Activated naive CD8-positive, alpha-beta T cell treated with anti-CD3 and anti-CD28 coated beads, Interleukin-2, amount 50 U/mL, for 24 hours (primary cell): Measurements from ENCODE around the gene DOCK4.

Source experiments
- ATAC-seq: fragments of 150-1000 bp; cut with Tn5 transposase; one replicate; pipeline ENCODE4 v1.10.0; 2021
- DNase-seq: peaks from one replicate; pipeline ENCODE4 v3.0.0; 2021
- H3K27ac Mint-ChIP-seq: one replicate; pipeline ENCODE4 v1.8.0; 2021; ENCODE audit warnings: mild to moderate bottlenecking, mixed read lengths
- H3K27me3 Mint-ChIP-seq: one replicate; pipeline ENCODE4 v1.8.0; 2021; ENCODE audit warnings: mixed read lengths
- H3K36me3 Mint-ChIP-seq: one replicate; pipeline ENCODE4 v1.8.0; 2021; ENCODE audit warnings: low read depth, mixed read lengths
- H3K4me1 Mint-ChIP-seq: one replicate; pipeline ENCODE4 v1.8.0; 2021; ENCODE audit warnings: mixed read lengths
- H3K4me3 Mint-ChIP-seq: one replicate; pipeline ENCODE4 v1.8.0; 2021; ENCODE audit warnings: mild to moderate bottlenecking, moderate library complexity, mixed read lengths
- H3K9me3 Mint-ChIP-seq: one replicate; pipeline ENCODE4 v1.8.0; 2021; ENCODE audit warnings: mixed read lengths

Gene DOCK4

GRCh38 chr7:111718886-111719285, 487.3 kb downstream of the DOCK4 start:
- Mint-ChIP-seq H3K27me3 (peaks cover 7% of the 10 kb centered on the region), H3K9me3 (no peaks in the 10 kb centered on the region), H3K4me1 (no peaks in the 10 kb centered on the region), H3K4me3 (no peak overlapping the region), H3K36me3 (no peaks in the 10 kb centered on the region), H3K27ac (no peak overlapping the region)
- DNase-seq (no peak), ATAC-seq (no peak)

GRCh38 chr7:111711426-111712065, 494.7 kb downstream of the DOCK4 start:
- peaks cover 5% of the 10 kb centered on the region for H3K27me3 Mint-ChIP-seq

GRCh38 chr7:111710839-111711380, 495.3 kb downstream of the DOCK4 start:
- H3K4me1 Mint-ChIP-seq: no peaks in the 10 kb centered on the region
- DNase-seq (no peak), ATAC-seq (no peak)
- no peaks in the 10 kb centered on the region for H3K9me3 Mint-ChIP-seq
- peaks cover 5% of the 10 kb centered on the region for H3K27me3 Mint-ChIP-seq
- no peak overlapping the region for H3K4me3 Mint-ChIP-seq
- no peak overlapping the region for H3K27ac Mint-ChIP-seq
- H3K36me3 Mint-ChIP-seq: no peaks in the 10 kb centered on the region

More at GRCh38 chr7:111711426-111712065, 494.7 kb downstream of the DOCK4 start:
- Mint-ChIP-seq H3K27ac (no peak overlapping the region), H3K4me1 (no peaks in the 10 kb centered on the region), H3K4me3 (no peak overlapping the region), H3K9me3 (no peaks in the 10 kb centered on the region), H3K36me3 (no peaks in the 10 kb centered on the region)
- DNase-seq: no peak
- ATAC-seq: no peak

- no peak for ATAC-seq
- H3K36me3 Mint-ChIP-seq: no peaks in the 10 kb centered on the region
These were observed 498.1 kb downstream of the DOCK4 start for GRCh38 chr7:111708072-111708471.

GRCh38 chr7:111705807-111706206, 500.4 kb downstream of the DOCK4 start:
- no peaks in the 10 kb centered on the region for H3K4me1 Mint-ChIP-seq
- H3K27ac Mint-ChIP-seq: no peak overlapping the region
- no peaks in the 10 kb centered on the region for H3K9me3 Mint-ChIP-seq
- DNase-seq: no peak
- H3K36me3 Mint-ChIP-seq: no peaks in the 10 kb centered on the region
- no peak overlapping the region for H3K4me3 Mint-ChIP-seq
- no peak for ATAC-seq
- H3K27me3 Mint-ChIP-seq: peaks cover 13% of the 10 kb centered on the region

More at GRCh38 chr7:111708072-111708471, 498.1 kb downstream of the DOCK4 start:
- Mint-ChIP-seq H3K9me3 (no peaks in the 10 kb centered on the region), H3K4me1 (no peaks in the 10 kb centered on the region), H3K27ac (no peak overlapping the region), H3K27me3 (peaks cover 16% of the 10 kb centered on the region), H3K4me3 (no peak overlapping the region)
- DNase-seq: no peak

- no peaks in the 10 kb centered on the region for H3K9me3 Mint-ChIP-seq
- DNase-seq (no peak), ATAC-seq (no peak)
- no peaks in the 10 kb centered on the region for H3K4me1 Mint-ChIP-seq
- no peak overlapping the region for H3K27ac Mint-ChIP-seq
- no peak overlapping the region for H3K4me3 Mint-ChIP-seq
- H3K36me3 Mint-ChIP-seq: no peaks in the 10 kb centered on the region
- peaks cover 2% of the 10 kb centered on the region for H3K27me3 Mint-ChIP-seq
These were observed 508.4 kb downstream of the DOCK4 start for GRCh38 chr7:111697771-111698170.

- ATAC-seq (no peak), DNase-seq (no peak)
- Mint-ChIP-seq H3K27me3 (peaks cover 7% of the 10 kb centered on the region), H3K27ac (no peak overlapping the region), H3K4me1 (no peaks in the 10 kb centered on the region), H3K4me3 (no peak overlapping the region), H3K9me3 (no peaks in the 10 kb centered on the region), H3K36me3 (no peaks in the 10 kb centered on the region)
These were observed 511.8 kb downstream of the DOCK4 start for GRCh38 chr7:111694376-111694775.

GRCh38 chr7:111690364-111691111, 515.7 kb downstream of the DOCK4 start:
- no peaks in the 10 kb centered on the region for H3K4me1 Mint-ChIP-seq
- DNase-seq (no peak), ATAC-seq (no peak)
- no peak overlapping the region for H3K4me3 Mint-ChIP-seq
- H3K27ac Mint-ChIP-seq: no peak overlapping the region
- no peaks in the 10 kb centered on the region for H3K36me3 Mint-ChIP-seq
- H3K27me3 Mint-ChIP-seq: peaks cover 16% of the 10 kb centered on the region
- H3K9me3 Mint-ChIP-seq: no peaks in the 10 kb centered on the region

GRCh38 chr7:111685349-111685748, 520.9 kb downstream of the DOCK4 start:
- no peak overlapping the region for H3K4me3 Mint-ChIP-seq
- no peaks in the 10 kb centered on the region for H3K9me3 Mint-ChIP-seq
- H3K27ac Mint-ChIP-seq: no peak overlapping the region
- no peaks in the 10 kb centered on the region for H3K4me1 Mint-ChIP-seq
- H3K27me3 Mint-ChIP-seq: peaks cover 12% of the 10 kb centered on the region
- no peak for ATAC-seq
- no peak for DNase-seq
- H3K36me3 Mint-ChIP-seq: no peaks in the 10 kb centered on the region

GRCh38 chr7:111682588-111683340, 523.4 kb downstream of the DOCK4 start:
- Mint-ChIP-seq H3K27me3 (peaks cover 6% of the 10 kb centered on the region), H3K4me1 (no peaks in the 10 kb centered on the region), H3K9me3 (no peaks in the 10 kb centered on the region), H3K4me3 (no peak overlapping the region), H3K27ac (no peak overlapping the region), H3K36me3 (no peaks in the 10 kb centered on the region)
- ATAC-seq (no peak), DNase-seq (no peak)

GRCh38 chr7:111681242-111681641, 525.0 kb downstream of the DOCK4 start:
- no peak overlapping the region for H3K4me3 Mint-ChIP-seq
- H3K27ac Mint-ChIP-seq: no peak overlapping the region
- H3K4me1 Mint-ChIP-seq: no peaks in the 10 kb centered on the region
- H3K9me3 Mint-ChIP-seq: no peaks in the 10 kb centered on the region
- peaks cover 2% of the 10 kb centered on the region for H3K27me3 Mint-ChIP-seq
- H3K36me3 Mint-ChIP-seq: no peaks in the 10 kb centered on the region
- ATAC-seq (no peak), DNase-seq (no peak)

- no peaks in the 10 kb centered on the region for H3K27me3 Mint-ChIP-seq
- H3K36me3 Mint-ChIP-seq: no peaks in the 10 kb centered on the region
- ATAC-seq (no peak), DNase-seq (no peak)
- H3K4me3 Mint-ChIP-seq: no peak overlapping the region
- H3K27ac Mint-ChIP-seq: no peak overlapping the region
- H3K9me3 Mint-ChIP-seq: no peaks in the 10 kb centered on the region
- no peaks in the 10 kb centered on the region for H3K4me1 Mint-ChIP-seq
These were observed 527.2 kb downstream of the DOCK4 start for GRCh38 chr7:111678986-111679385.

GRCh38 chr7:111678281-111678680, 527.9 kb downstream of the DOCK4 start:
- H3K4me1 Mint-ChIP-seq: no peaks in the 10 kb centered on the region
- DNase-seq (no peak), ATAC-seq (no peak)
- H3K27ac Mint-ChIP-seq: no peak overlapping the region
- H3K9me3 Mint-ChIP-seq: no peaks in the 10 kb centered on the region
- H3K27me3 Mint-ChIP-seq: no peaks in the 10 kb centered on the region
- no peak overlapping the region for H3K4me3 Mint-ChIP-seq
- no peaks in the 10 kb centered on the region for H3K36me3 Mint-ChIP-seq

- Mint-ChIP-seq H3K9me3 (no peaks in the 10 kb centered on the region), H3K4me3 (no peak overlapping the region), H3K4me1 (no peaks in the 10 kb centered on the region), H3K36me3 (no peaks in the 10 kb centered on the region), H3K27ac (no peak overlapping the region), H3K27me3 (no peaks in the 10 kb centered on the region)
- ATAC-seq (no peak), DNase-seq (no peak)
These were observed 528.4 kb downstream of the DOCK4 start for GRCh38 chr7:111677848-111678247.

- Mint-ChIP-seq H3K36me3 (no peaks in the 10 kb centered on the region), H3K4me1 (no peaks in the 10 kb centered on the region), H3K4me3 (no peak overlapping the region), H3K27me3 (no peaks in the 10 kb centered on the region), H3K27ac (no peak overlapping the region), H3K9me3 (no peaks in the 10 kb centered on the region)
- DNase-seq (no peak), ATAC-seq (no peak)
These were observed 529.4 kb downstream of the DOCK4 start for GRCh38 chr7:111676811-111677210.
